Stimulated activated CD8-positive, alpha-beta memory T cell treated with anti-CD3 and anti-CD28 coated beads, Interleukin-7, amount 100 ng/mL, for 1 hour (primary cell): ENCODE data around the gene PLCH2.

Source experiments
- DNase-seq, 2 donors: peaks; one replicate each; pipeline ENCODE4 v3.0.0-alpha.2; 2020; ENCODE audit warnings: low read depth in 2 of 2

Gene PLCH2

DNA sequence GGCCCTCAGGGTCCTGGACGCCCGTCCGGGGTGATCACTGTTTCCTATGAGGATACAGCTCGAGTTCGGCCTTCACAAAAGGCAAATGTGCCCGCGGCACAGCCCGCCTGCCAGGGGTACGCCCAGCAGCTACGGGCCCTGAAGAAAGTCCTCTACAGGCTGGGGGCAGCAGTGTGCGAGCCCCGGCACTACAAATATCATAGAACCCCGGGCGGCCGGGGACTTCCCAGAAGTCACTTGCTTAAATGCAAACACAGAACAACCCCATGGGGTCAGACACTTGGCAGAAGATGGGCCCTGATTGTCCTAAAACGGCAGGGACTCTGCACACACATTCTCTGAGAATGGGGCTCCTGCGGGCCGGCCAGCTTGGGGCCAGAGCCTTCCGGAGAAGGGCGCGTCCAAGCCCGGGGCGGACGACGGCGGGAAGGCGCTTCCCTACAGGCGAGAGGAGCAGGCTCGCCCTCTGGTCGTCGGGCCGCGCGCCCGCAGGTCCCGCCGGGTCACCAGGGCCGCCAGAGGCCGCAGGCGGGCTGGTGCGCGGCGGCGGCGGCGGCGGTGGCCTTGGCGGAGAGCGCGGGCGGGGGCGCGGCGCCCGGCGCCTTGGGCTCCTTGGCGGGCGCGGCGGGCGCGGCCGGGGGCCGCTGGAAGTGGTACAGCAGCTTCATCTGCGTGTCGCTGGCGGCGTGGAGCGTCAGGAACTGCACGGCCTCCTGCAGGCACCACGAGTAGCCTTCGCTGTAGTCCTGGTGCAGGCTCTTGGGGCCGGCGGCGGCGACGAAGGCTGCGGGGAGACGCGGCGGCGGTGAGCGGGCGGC is 53.1 kb downstream of the PLCH2 start:
- no peak for DNase-seq

DNA sequence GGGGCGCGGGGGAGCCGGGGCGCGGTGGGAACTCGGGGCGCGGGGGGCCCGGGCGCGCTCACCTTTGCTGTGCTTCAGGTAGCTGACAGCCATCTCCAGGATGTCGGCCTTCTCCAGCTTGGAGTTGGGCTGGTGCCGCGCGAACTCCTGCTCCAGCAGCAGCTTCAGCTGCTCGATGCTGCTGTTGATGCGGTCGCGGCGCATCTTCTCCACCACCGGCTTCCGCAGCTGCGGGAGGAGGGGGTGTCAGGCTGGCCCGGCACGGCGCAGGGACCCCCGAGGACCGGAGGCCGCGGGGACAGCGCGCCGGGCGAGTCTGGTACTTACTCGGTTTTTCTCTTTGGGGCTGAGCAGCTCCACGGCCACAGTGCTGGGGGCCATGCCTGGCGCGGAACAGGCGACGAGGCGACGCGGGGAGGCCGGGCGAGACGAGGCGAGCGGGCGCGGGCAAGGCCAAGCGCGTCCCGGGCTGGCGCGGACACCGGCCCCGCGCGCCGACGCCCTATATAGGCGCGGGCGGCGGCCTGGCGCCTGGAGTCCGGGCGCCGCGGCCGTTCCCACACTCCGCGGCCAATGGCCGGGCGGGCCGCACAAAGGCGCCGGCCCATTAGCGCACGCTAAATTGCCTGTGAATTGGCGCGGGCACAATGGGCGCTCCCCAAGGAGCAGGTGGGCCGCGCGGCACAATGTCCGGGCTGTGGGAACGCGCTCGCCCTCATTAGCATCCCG is 53.9 kb downstream of the PLCH2 start, which contains the start of gene HES5:
Gene HES5 (minus strand): TSS at position 480 of the 729 bp plus-strand sequence. CDS start 99 bp downstream, at position 381.
- no peak for DNase-seq

DNA sequence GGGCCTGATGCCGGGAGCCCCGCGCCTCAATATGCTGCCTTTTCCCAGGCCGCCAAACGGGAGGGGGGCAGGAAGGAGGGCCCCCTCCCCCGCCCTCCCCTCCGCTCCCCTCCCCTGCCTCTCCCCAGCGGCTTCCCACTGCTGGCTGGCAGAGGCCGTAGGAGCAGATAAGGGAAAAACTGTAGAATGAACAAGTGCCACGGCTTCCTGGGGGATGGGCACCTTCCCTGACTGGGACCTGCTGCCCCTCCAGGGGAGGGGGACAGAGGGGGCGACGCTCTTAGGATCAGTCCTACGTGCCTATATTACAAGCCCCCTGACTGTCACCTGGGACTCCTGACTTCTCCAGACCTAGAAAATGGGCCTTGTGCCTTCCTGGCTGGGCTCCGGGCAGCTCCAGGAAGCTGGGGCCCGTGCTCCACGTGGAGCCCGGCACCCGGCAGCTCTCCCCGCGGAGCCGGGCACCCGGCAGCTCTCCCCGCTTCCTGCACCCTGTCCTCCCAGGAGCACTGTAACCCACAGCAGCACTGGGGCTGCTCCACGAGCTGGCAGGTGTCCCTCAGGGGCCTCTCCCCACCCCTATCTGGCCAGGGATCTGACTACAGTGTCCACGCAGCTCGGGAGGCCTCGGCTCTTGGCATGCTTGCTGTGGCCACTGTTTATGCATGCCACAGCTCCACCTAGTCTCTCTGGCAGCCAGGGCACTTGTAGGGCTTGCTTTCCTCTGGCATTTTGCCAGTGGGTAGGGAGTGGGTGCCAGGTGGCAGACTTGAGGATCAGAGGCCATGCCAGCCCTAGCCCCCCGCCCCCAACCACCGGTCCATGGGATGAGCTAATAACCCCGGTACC is 54.6 kb downstream of the PLCH2 start:
- DNase-seq = no peak

DNA sequence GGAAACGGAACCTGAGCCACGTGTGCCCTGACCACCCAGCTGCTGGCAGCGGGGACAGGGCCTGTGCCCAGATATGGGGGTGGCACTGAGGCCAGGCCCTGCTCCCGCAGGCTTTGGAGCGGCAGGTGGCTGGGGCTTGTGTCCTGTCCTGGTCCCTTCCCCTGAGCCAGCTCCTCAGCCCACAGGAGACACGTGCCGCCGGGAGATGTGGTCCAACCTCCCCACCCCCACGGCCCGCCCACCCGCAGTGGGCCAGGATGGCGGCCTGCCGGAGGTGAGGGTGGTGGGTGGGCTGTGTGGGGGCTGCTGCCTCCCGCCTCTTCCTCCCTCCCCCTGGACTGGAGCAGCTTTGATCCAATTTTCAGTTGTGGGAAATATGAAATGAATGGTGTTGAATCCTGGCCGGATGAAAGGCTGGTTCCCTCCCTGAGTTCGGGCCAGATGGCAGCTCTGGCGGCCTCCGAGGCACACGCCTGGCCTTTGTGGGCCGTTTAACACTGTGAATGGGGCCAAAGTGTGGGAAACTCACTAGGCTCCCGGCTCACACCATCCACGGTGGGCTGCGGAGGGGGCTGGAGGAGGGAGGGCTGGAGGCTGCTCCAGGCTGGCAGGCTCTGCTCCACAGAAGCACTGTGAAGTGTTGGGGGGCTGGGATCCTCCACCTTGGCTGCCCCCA is 56.5 kb downstream of the PLCH2 start:
- no peak for DNase-seq

DNA sequence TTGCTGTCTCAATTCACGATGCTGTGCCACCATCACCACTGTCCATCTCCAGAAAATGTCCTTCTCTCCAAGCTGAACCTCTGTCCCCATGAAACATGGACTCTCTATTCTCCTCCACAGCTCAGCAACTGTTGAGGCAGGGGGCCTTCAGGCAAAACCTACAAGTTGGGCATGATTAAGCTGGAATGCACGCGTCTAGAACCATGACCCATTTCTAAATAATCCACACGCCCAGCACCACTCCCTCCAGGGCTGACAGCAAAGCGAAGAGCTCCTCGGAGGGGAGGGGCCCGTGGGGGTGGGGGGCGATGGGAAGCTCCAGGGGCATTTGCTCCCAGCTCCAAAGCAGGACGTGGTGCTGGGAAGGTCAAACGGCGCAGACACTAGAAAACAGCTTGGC is 57.3 kb downstream of the PLCH2 start:
- DNase-seq = no peak

DNA sequence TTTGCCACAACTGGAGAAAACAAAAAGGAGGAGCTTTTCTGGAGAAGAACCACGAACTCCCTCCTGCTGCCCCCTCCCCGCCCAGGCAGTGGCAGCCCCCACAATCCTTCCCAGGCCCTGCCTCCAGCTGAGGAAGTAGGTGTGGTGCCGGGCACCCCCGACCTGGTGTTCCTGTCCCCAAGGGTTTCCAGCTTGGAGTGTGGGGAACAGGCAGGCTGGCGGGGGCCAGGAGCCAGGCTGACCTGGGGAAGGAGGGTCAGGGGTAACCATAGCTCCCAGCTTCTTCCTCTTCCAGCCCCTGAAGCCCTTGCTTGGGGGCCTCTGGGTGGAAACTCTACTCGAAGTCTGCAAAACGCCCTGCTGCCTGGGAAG is 58.2 kb downstream of the PLCH2 start:
- no peak for DNase-seq

DNA sequence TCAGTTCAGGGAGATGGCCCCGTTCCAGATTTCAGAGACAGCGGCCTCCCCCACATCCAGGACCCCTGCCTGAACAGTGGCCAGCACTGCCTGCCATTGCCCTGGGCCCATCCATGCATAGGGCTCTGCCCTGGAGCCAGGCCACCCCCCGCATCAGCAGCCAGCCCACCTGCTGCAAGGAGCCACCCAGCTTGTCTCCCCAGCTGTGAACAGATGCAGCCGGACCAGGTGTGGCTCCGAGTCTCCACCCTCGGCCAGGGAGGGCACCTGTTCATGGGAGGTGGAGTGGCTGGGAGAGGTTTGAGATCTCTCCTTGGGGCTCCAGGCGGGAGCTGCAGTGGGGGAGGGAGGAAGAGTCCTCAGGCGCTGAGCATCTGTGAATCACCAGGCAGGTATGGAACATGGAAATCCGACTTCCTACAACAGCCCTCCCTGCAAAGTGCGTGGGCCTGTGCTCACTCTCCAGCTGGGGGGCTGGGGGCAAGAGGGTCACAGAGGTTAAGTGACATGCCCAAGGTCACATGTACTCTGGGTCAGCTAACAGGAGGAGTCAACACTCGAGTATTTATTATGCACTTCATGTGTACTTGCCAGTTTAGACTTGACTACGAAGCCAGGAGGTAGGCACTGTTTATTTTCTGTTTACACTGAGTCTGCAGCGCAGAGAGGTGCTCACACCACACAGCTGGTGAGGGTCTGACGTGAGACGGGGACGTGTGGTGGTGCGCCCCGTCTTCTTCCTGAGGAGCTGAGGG is 58.8 kb downstream of the PLCH2 start:
- DNase-seq = no peak

DNA sequence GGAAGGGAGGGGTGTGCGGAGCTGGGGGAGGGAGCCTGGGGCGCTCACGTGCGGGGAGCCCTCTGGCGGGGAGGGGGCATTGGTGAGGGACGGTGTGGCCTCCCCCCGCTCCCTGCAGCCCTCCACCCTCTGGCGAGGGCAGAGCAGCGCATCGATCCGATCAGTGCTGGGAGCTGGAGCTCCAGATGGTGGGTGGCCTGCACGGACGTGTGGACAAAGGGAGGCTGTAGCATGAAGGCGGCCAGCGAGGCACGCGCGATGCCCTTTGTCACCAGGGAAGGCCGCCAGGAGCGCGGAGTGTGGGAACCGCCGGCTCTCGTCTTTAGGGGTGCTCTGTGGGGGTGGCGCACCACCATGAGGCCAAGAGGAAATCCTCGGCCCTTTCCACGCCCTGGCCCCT is 59.4 kb downstream of the PLCH2 start:
- DNase-seq = no peak

DNA sequence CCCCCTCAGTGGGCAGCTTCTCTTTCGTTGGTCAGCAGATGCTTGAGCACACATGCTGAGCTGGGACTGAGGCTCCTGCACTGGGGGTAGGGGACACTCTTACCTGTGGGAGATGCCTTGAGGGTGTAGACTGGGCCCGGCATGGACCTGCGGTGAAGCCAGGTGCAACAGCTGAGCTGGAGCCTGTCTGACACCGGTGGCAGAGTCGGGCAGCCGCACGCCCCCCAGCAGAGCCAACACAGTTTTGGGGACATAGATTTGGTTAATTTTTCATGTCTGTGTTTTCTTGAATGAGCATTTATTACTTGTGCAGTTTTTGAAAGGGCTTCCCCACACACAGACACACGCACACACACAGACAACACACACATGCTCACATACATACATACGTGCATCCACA is 59.9 kb downstream of the PLCH2 start:
- DNase-seq = no peak

DNA sequence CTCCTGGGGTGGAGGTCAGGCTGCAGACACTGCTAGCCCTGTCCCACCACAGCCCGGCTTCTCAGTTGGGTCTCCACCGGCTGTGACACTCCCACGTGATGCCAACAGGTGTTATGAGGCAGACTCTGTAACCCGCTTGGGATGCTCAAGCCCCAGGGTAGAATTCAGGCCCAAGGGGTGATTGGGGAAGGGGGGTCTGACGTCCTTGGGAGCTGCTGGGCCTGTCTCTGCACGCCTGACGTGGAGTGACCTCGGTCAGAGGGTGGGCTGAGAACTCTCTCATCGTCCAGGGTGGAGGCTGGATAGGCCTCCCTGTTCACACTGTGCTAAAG is 61.7 kb downstream of the PLCH2 start:
- no peak for DNase-seq

DNA sequence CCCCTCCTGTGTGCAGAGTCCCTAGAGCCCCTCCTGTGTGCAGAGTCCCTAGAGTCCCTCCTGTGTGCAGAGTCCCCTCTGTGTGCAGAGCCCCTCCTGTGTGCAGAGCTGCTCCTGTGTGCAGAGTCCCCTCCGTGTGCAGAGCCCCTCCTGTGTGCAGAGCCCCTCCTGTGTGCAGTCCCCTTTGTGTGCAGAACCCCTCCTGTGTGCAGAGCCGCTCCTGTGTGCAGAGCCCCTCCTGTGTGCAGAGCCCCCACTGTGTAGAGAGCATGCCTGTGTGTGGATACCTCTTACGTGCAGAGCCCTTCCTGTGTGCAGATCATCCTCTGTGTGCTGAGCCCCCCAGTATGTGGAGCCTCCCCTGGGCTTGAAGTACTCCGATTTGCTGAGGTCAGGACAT is 62.3 kb downstream of the PLCH2 start:
- DNase-seq = no peak

DNA sequence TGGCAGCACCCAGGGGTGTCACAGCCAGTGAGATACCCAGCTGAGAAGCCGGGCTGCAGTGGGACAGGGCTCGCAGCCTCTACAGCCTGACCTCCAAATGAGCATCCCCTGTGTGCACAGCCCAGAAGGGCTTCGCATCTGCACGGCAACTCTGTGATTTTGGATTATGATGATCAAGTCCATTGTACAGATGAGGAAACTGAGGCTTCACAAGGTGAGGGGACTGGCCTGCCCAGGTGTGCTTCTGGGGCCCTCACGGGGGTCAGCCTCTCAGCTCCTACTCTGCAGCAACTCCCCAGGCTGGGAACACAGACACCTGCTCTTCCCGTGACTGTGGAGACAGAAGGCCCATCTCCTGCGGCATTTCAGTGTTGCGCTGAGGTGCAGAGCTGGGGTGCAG is 62.8 kb downstream of the PLCH2 start:
- DNase-seq = no peak

DNA sequence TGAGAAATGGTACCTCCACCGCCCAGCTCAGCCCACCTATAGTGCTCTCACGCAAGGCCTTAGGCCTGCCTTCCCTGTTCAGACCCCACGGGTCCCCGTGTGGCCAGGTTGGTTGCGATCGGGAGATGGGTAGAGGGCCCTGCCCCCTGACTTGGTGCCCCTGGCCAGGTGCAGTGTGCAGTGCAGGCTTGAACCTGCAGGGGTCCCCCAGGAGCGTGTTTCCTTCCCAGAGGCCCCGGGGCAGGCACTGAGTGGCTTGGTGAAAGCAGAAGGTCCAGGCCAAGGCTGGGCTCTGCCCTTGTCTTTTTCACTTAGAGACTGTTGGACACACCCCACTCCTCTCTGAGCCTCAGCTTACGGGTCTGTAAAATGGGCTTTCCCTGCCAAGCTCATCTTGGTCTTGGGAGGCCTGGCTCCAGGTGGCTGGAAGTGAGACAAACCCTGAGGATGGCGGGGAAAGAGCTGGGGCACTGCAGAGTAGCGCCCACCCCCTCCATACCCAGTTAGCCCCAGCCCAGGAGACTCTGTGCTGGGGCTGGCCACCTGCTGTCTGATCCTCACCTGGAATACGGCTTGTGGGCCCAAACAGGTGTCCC is 63.3 kb downstream of the PLCH2 start:
- DNase-seq = no peak

DNA sequence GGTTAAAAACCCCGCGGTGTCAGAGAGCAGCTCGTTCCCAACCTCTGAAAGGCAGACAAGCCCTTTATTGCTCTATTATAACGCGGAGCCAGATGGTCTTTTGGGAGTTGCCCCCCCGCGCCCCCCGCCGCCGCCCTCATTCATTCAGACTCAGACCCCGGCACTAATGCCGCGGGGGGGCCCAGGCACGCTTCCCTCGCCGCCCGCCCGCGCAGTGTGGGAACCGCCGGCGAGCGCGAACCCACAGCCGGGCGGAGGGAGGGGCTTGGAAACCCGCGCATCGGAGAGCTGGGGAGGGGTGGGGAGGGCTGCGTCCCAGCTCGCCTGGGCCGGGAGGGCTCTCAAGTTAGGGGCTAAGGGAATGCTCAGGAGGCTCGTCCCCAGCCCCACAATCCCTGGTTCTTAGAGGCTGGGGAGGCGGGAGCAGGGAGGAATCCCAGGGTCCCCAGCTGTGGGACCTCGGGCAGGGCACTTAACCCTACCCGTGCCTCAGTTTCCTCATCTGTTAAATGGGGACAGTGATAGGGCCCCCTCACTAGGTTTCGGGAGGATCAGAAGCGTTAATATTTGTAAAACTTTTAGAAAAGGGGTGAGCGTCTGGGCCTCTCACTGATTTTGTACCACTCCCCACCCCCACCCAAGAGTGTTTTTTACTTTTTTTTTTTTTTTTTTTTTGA is 64.9 kb downstream of the PLCH2 start:
- DNase-seq = no peak

DNA sequence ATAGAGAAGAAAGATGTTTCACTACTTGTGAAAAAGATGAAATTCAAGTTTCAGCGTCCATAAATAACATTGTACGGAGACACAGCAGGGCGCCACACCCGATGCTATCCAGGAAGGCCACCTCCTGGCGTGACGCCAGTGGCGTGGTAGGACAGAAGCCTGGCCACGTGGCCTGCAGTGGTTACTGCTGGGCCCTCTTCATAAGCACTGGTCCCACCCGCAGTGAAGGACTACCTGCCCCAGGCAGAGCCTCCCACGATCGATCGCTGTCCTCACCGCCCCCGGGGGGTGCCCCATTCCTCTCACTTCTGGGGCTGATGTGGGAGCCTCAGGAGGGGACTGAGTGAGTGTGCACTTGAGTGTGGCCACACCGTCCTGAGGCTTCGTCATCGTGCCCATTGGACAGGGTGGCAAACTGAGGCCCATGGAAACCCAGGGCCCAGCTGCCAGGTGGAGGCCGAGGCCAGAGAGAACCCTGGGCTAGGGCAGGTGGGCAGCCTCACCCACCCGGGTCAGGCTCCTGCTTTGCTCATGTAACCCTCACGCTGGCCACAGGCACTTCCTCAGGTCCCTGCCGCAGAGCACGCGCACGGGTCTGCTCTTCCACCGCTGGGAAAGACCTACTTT is 65.6 kb downstream of the PLCH2 start:
- no peak for DNase-seq

DNA sequence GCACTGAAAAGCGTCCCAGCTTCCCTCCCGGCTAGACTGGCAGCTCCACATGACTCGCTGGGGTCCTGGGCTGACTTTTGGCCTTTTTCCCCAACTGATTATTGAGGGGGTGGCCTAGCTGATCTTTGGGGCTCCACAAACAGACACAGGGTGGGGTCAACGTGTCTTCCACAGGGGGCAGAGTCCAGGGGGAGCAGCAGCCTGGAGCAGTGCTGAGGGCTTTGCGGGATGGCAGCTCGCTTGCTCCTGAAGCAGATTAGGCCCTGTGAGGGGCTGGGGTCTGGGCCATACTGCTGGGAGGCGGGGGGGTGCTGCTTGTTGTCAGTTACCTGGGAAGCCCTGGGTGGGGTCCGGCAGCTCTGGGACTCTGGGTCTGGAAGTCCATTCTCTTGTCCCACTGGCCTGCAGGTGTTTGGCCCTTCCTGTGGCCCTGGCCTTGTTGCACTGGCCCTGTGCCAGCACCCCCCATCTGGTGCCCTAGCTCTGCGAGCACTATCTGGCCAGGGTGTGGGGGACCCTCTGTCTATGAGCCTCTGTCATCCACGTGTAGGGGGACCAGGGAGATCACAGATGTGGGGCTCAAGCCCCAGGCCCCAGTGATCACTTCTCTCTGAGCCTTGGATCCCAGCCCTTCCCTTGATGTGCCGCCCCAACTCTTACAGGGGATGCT is 66.3 kb downstream of the PLCH2 start:
- no peak for DNase-seq

DNA sequence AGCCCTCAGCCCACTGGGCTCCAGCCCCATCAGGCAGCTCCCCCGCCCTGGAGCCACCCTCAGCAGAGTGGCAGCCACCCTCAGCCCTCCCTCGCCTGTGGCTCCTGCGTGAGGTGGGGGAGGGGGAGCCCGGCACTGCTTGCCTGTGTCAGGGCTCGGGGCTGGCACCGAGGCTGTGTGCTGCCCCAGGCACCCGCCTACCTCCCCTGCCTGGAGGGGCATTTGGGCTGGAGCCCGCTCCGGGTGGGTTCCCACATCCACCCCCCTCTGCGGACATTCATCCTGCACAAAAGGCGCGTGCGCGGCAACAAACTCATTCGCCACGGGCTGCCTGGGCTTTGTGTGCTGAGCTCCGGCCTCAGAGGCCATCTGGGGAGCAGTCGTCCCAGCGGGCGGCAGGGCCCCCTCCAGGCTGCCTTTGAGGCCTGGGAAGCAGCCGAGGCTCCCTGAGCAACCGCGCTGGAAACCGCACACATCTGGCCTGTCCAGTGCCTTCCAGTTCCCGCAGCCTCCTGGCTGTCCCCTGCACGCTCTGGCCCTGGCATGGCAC is 67.5 kb downstream of the PLCH2 start:
- no peak for DNase-seq

DNA sequence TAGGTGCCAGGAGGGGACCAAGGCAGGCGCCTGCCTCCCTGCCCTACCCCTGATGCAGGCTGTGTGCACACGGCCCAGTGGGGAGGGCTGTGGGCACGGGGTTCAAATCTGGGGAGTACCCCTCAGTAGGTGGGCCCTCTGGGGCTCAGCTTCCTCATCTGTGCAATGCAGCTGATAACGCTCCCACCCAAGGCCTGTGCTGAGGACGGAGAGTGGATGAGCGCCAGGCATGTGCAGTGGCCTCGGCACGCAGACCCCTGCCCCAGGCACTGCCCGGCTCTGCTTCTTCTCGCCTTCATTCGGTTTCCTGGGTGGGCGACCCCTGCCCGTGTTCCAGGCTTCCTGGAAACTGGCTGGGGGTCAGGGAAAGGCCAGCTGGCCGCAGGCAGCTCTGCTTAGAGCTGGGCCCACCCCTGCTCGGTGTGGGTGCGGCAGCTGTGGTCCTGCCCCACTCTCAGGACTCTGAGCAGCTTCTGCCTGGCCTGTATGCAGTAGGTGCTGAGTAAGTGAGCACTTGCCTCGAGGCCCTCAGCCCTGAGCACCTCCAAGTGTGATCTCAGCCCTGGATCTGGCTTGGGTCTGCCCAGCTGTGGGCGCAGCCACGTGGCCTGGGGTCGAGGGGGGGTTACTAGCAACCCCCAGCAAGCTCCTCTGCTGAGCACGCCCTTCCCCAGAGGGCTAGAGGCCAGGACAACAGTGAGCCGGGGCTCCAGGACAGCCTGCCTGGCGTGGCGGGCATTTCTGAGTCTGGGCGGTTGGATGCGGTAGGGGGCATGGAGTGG is 68.2 kb downstream of the PLCH2 start:
- DNase-seq = no peak
